NCI-H1092 (cell line): ENCODE measurements around the gene OBP2A.
"Not testable (repeated sequence)": the region's sequence is repeated elsewhere in the genome, so short reads cannot be mapped to it uniquely, and the experiment has no call there.

ENCODE experiments used
- DNase-seq: peaks from one replicate; lab custom pipeline; 2025; lab: John Stamatoyannopoulos, UW

The OBP2A gene

GRCh38 chr9:135545646-135546176 lies at the start of gene OBP2A:
TSS of gene OBP2A (plus strand) at chr9:135546126. CDS start at chr9:135546181, 55 bp downstream.
- not testable (repeated sequence) for DNase-seq

- no peak for DNase-seq
These were observed 47.4 kb upstream of the OBP2A start for GRCh38 chr9:135498381-135499126.

- DNase-seq, result peak; percentile 69
These were observed 46.4 kb upstream of the OBP2A start for GRCh38 chr9:135499326-135500070.

GRCh38 chr9:135500071-135500524 lies 45.8 kb upstream of the OBP2A start:
- no peak for DNase-seq

GRCh38 chr9:135500525-135501260 lies 45.2 kb upstream of the OBP2A start, which contains the start of gene MRPS2:
TSS of gene MRPS2 (plus strand) at chr9:135500682. CDS start at chr9:135500711, 29 bp downstream.
- peak; percentile 77 for DNase-seq

GRCh38 chr9:135501261-135502167 lies 44.4 kb upstream of the OBP2A start:
- no peak for DNase-seq

- no peak for DNase-seq
These were observed 43.6 kb upstream of the OBP2A start for GRCh38 chr9:135502168-135502872.

- no peak for DNase-seq
These were observed 43.0 kb upstream of the OBP2A start for GRCh38 chr9:135502873-135503321.

- DNase-seq, result no peak
These were observed 42.3 kb upstream of the OBP2A start for GRCh38 chr9:135503371-135504261.

- no peak for DNase-seq
These were observed 41.4 kb upstream of the OBP2A start for GRCh38 chr9:135504262-135505243.

GRCh38 chr9:135505406-135506187 lies 40.3 kb upstream of the OBP2A start:
- no peak for DNase-seq

GRCh38 chr9:135506327-135507103 lies 39.4 kb upstream of the OBP2A start:
- DNase-seq, result no peak

- no peak for DNase-seq
These were observed 38.6 kb upstream of the OBP2A start for GRCh38 chr9:135507104-135508035.

- no peak for DNase-seq
These were observed 37.6 kb upstream of the OBP2A start for GRCh38 chr9:135508211-135508820.

- no peak for DNase-seq
These were observed 36.5 kb upstream of the OBP2A start for GRCh38 chr9:135509458-135509857.
